Measurements from ENCODE around the gene CCDC85B.

Gene CCDC85B

GRCh38 chr11:65897020-65897471 lies 6.6 kb downstream of the CCDC85B start:
- H3K36me3 ChIP-seq (ENCODE audit: control insufficient read depth in 1 of 2, insufficient read depth in 2 of 2, low read length in 2 of 2), result no peaks in the 10 kb centered on the region
- peaks cover 10 to 32% of the 10 kb centered on the region in 2 donors for H3K4me1 ChIP-seq (ENCODE audit: control insufficient read depth in 1 of 2, insufficient read depth in 2 of 2, low read length in 2 of 2)
- no peak overlapping the region for H3K27ac ChIP-seq (ENCODE audit: low read depth, low read length)
- peaks cover 9 to 11% of the 10 kb centered on the region in 2 donors for H3K27me3 ChIP-seq (ENCODE audit: control insufficient read depth in 1 of 2, insufficient read depth in 2 of 2, low read length in 2 of 2)
- H3K9me3 ChIP-seq (ENCODE audit: control insufficient read depth in 1 of 2, low read length in 2 of 2), result no peaks in the 10 kb centered on the region
- H3K9ac ChIP-seq (ENCODE audit: low read depth in 1 of 2, low read length in 2 of 2), result no peak overlapping the region
- no peak overlapping the region for H3K4me3 ChIP-seq (ENCODE audit: low read depth in 1 of 2, low read length in 2 of 2)

GRCh38 chr11:65898656-65899355 lies 8.3 kb downstream of the CCDC85B start:
- no peaks in the 10 kb centered on the region for H3K36me3 ChIP-seq (ENCODE audit: control insufficient read depth in 1 of 2, insufficient read depth in 2 of 2, low read length in 2 of 2)
- H3K4me1 ChIP-seq (ENCODE audit: control insufficient read depth in 1 of 2, insufficient read depth in 2 of 2, low read length in 2 of 2), result peaks cover 5 to 17% of the 10 kb centered on the region in 2 donors
- peaks cover 9 to 11% of the 10 kb centered on the region in 2 donors for H3K27me3 ChIP-seq (ENCODE audit: control insufficient read depth in 1 of 2, insufficient read depth in 2 of 2, low read length in 2 of 2)
- no peak overlapping the region for H3K9ac ChIP-seq (ENCODE audit: low read depth in 1 of 2, low read length in 2 of 2)
- no peaks in the 10 kb centered on the region for H3K9me3 ChIP-seq (ENCODE audit: control insufficient read depth in 1 of 2, low read length in 2 of 2)
- peak overlapping the region; percentile 61 to 62 for H3K4me3 ChIP-seq (ENCODE audit: low read depth in 1 of 2, low read length in 2 of 2)
- no peak overlapping the region for H3K27ac ChIP-seq (ENCODE audit: low read depth, low read length)

- H3K4me1 ChIP-seq (ENCODE audit: control insufficient read depth in 1 of 2, insufficient read depth in 2 of 2, low read length in 2 of 2), result peaks cover 5 to 12% of the 10 kb centered on the region in 2 donors
- H3K4me3 ChIP-seq (ENCODE audit: low read depth in 1 of 2, low read length in 2 of 2), result peak overlapping the region; percentile 61 to 62
- peak overlapping the region; percentile 47 for H3K27ac ChIP-seq (ENCODE audit: low read depth, low read length)
- H3K36me3 ChIP-seq (ENCODE audit: control insufficient read depth in 1 of 2, insufficient read depth in 2 of 2, low read length in 2 of 2), result no peaks in the 10 kb centered on the region
- peak overlapping the region in 1 of 2 donors; percentile 35 for H3K9ac ChIP-seq (ENCODE audit: low read depth in 1 of 2, low read length in 2 of 2)
- peaks cover 9 to 11% of the 10 kb centered on the region in 2 donors for H3K27me3 ChIP-seq (ENCODE audit: control insufficient read depth in 1 of 2, insufficient read depth in 2 of 2, low read length in 2 of 2)
- H3K9me3 ChIP-seq (ENCODE audit: control insufficient read depth in 1 of 2, low read length in 2 of 2), result no peaks in the 10 kb centered on the region
Observed at GRCh38 chr11:65899356-65900124, 9.1 kb downstream of the CCDC85B start.

- Histone ChIP-seq H3K4me1 (ENCODE audit: control insufficient read depth in 1 of 2, insufficient read depth in 2 of 2, low read length in 2 of 2) (peaks cover 5 to 12% of the 10 kb centered on the region in 2 donors), H3K27me3 (ENCODE audit: control insufficient read depth in 1 of 2, insufficient read depth in 2 of 2, low read length in 2 of 2) (peaks cover 9 to 11% of the 10 kb centered on the region in 2 donors), H3K36me3 (ENCODE audit: control insufficient read depth in 1 of 2, insufficient read depth in 2 of 2, low read length in 2 of 2) (no peaks in the 10 kb centered on the region), H3K27ac (ENCODE audit: low read depth, low read length) (peak within 1 kb of the TSS; percentile 47), H3K9ac (ENCODE audit: low read depth in 1 of 2, low read length in 2 of 2) (peak within 1 kb of the TSS in 1 of 2 donors; percentile 35), H3K9me3 (ENCODE audit: control insufficient read depth in 1 of 2, low read length in 2 of 2) (no peaks in the 10 kb centered on the region), H3K4me3 (ENCODE audit: low read depth in 1 of 2, low read length in 2 of 2) (peak within 1 kb of the TSS; percentile 61 to 62)
Observed at GRCh38 chr11:65900125-65900898, 9.8 kb downstream of the CCDC85B start, which contains the start of gene FOSL1. FOSL1 (minus strand) TSS chr11:65900388; CDS start chr11:65900339, 49 bp downstream.

GRCh38 chr11:65900899-65901180 lies 10.4 kb downstream of the CCDC85B start:
- Histone ChIP-seq H3K9ac (ENCODE audit: low read depth in 1 of 2, low read length in 2 of 2) (no peak overlapping the region), H3K4me3 (ENCODE audit: low read depth in 1 of 2, low read length in 2 of 2) (no peak overlapping the region), H3K36me3 (ENCODE audit: control insufficient read depth in 1 of 2, insufficient read depth in 2 of 2, low read length in 2 of 2) (no peaks in the 10 kb centered on the region), H3K27ac (ENCODE audit: low read depth, low read length) (no peak overlapping the region), H3K27me3 (ENCODE audit: control insufficient read depth in 1 of 2, insufficient read depth in 2 of 2, low read length in 2 of 2) (peaks cover 9 to 11% of the 10 kb centered on the region in 2 donors), H3K9me3 (ENCODE audit: control insufficient read depth in 1 of 2, low read length in 2 of 2) (no peaks in the 10 kb centered on the region), H3K4me1 (ENCODE audit: control insufficient read depth in 1 of 2, insufficient read depth in 2 of 2, low read length in 2 of 2) (peaks cover 5 to 12% of the 10 kb centered on the region in 2 donors)

GRCh38 chr11:65903068-65903481 lies 12.6 kb downstream of the CCDC85B start:
- Histone ChIP-seq H3K27ac (ENCODE audit: low read depth, low read length) (no peak overlapping the region), H3K9ac (ENCODE audit: low read depth in 1 of 2, low read length in 2 of 2) (no peak overlapping the region), H3K4me3 (ENCODE audit: low read depth in 1 of 2, low read length in 2 of 2) (no peak overlapping the region), H3K36me3 (ENCODE audit: control insufficient read depth in 1 of 2, insufficient read depth in 2 of 2, low read length in 2 of 2) (no peaks in the 10 kb centered on the region), H3K27me3 (ENCODE audit: control insufficient read depth in 1 of 2, insufficient read depth in 2 of 2, low read length in 2 of 2) (peaks cover 9 to 11% of the 10 kb centered on the region in 2 donors), H3K4me1 (ENCODE audit: control insufficient read depth in 1 of 2, insufficient read depth in 2 of 2, low read length in 2 of 2) (peaks cover 5 to 12% of the 10 kb centered on the region in 2 donors), H3K9me3 (ENCODE audit: control insufficient read depth in 1 of 2, low read length in 2 of 2) (no peaks in the 10 kb centered on the region)

- H3K9me3 ChIP-seq (ENCODE audit: control insufficient read depth in 1 of 2, low read length in 2 of 2), result no peaks in the 10 kb centered on the region
- no peaks in the 10 kb centered on the region for H3K36me3 ChIP-seq (ENCODE audit: control insufficient read depth in 1 of 2, insufficient read depth in 2 of 2, low read length in 2 of 2)
- H3K27ac ChIP-seq (ENCODE audit: low read depth, low read length), result no peak overlapping the region
- peaks cover 9 to 11% of the 10 kb centered on the region in 2 donors for H3K27me3 ChIP-seq (ENCODE audit: control insufficient read depth in 1 of 2, insufficient read depth in 2 of 2, low read length in 2 of 2)
- H3K9ac ChIP-seq (ENCODE audit: low read depth in 1 of 2, low read length in 2 of 2), result no peak overlapping the region
- H3K4me1 ChIP-seq (ENCODE audit: control insufficient read depth in 1 of 2, insufficient read depth in 2 of 2, low read length in 2 of 2), result peaks cover 4 to 12% of the 10 kb centered on the region in 2 donors
- no peak overlapping the region for H3K4me3 ChIP-seq (ENCODE audit: low read depth in 1 of 2, low read length in 2 of 2)
Observed at GRCh38 chr11:65903715-65904114, 13.2 kb downstream of the CCDC85B start.

GRCh38 chr11:65906602-65907001 lies 16.1 kb downstream of the CCDC85B start:
- H3K36me3 ChIP-seq (ENCODE audit: control insufficient read depth in 1 of 2, insufficient read depth in 2 of 2, low read length in 2 of 2), result no peaks in the 10 kb centered on the region
- no peaks in the 10 kb centered on the region for H3K27me3 ChIP-seq (ENCODE audit: control insufficient read depth in 1 of 2, insufficient read depth in 2 of 2, low read length in 2 of 2)

GRCh38 chr11:65907878-65908277 lies 17.4 kb downstream of the CCDC85B start:
- H3K27me3 ChIP-seq (ENCODE audit: control insufficient read depth in 1 of 2, insufficient read depth in 2 of 2, low read length in 2 of 2), result no peaks in the 10 kb centered on the region

More at GRCh38 chr11:65906602-65907001, 16.1 kb downstream of the CCDC85B start:
- peaks cover 0 to 6% of the 10 kb centered on the region in 2 donors for H3K4me1 ChIP-seq (ENCODE audit: control insufficient read depth in 1 of 2, insufficient read depth in 2 of 2, low read length in 2 of 2)
- no peak overlapping the region for H3K27ac ChIP-seq (ENCODE audit: low read depth, low read length)
- H3K4me3 ChIP-seq (ENCODE audit: low read depth in 1 of 2, low read length in 2 of 2), result no peak overlapping the region
- H3K9me3 ChIP-seq (ENCODE audit: control insufficient read depth in 1 of 2, low read length in 2 of 2), result no peaks in the 10 kb centered on the region
- H3K9ac ChIP-seq (ENCODE audit: low read depth in 1 of 2, low read length in 2 of 2), result no peak overlapping the region

More at GRCh38 chr11:65907878-65908277, 17.4 kb downstream of the CCDC85B start:
- no peaks in the 10 kb centered on the region for H3K9me3 ChIP-seq (ENCODE audit: control insufficient read depth in 1 of 2, low read length in 2 of 2)
- no peaks in the 10 kb centered on the region for H3K36me3 ChIP-seq (ENCODE audit: control insufficient read depth in 1 of 2, insufficient read depth in 2 of 2, low read length in 2 of 2)
- no peak overlapping the region for H3K27ac ChIP-seq (ENCODE audit: low read depth, low read length)
- peaks cover 6 to 13% of the 10 kb centered on the region in 2 donors for H3K4me1 ChIP-seq (ENCODE audit: control insufficient read depth in 1 of 2, insufficient read depth in 2 of 2, low read length in 2 of 2)
- no peak overlapping the region for H3K9ac ChIP-seq (ENCODE audit: low read depth in 1 of 2, low read length in 2 of 2)
- no peak overlapping the region for H3K4me3 ChIP-seq (ENCODE audit: low read depth in 1 of 2, low read length in 2 of 2)
